Ovary (tissue), 9 donors: Measurements from ENCODE around the gene HPSE2. TPM values are rescaled to one million over a fixed set of nuclear protein-coding genes. Genes with fewer than 3 reads are reported as not detected.

ENCODE experiments used
- microRNA-seq, 3 donors: library from miRNA; unstranded; fragments of <30 nt; microRNA quantifications; one replicate each; pipeline versions ENCODE4 to v1.2.0, GENCODE V29; 2019 to 2020
- polyA plus RNA-seq, 2 donors: library from polyadenylated mRNA; stranded (reverse); fragments of 200-250 nt in 1 of 2; fragments of 350-450 nt in 1 of 2; fragmentation: Illumina TruSeq in 1 of 2; extraction: RNeasy Lipid Tissue Mini Kit (QIAGEN cat#74804) in 1 of 2; gene quantifications; one replicate each; pipeline ENCODE4 v1.2.3, GENCODE V29; 2013 to 2014
- small RNA-seq: library from RNA; depleted of rRNA; stranded (forward); fragments of <200 nt; gene quantifications from one replicate; pipeline ENCODE3, GENCODE V24; 2016
- total RNA-seq, 7 donors: library from RNA; depleted of rRNA in 2 of 7; stranded (reverse); fragments of >200 nt in 2 of 7; fragmentation: NEBNext Ultra II Directional in 3 of 7; extraction: Animal tissue kit (Norgen Biotek cat#: 25700) in 3 of 7; gene quantifications; one replicate each; pipeline versions ENCODE4 v1.1.0 to v1.2.4, GENCODE V29; 2016 to 2023
- donor health status: DM: no; HTN: no; CAD: no; lungs with moderate emphysema.
- donor health status: DM: no; HTN: no; CAD: no.
- donor health status: Bipolar disorder and iron deficiency.
- donor health status: DM: yes; HTN: yes; CAD: no.
- donor health status: DM: no; HTN: no; CAD: no.
- donor health status: DM: yes; HTN: yes; CAD: no.

HPSE2 gene
- total and polyA plus RNA-seq, 9 donors = 0.07 to 1.2 (median 0.12) TPM; not detected in 4

Small RNA genes lying within 50 kb of the gene (microRNA-seq; reads per million reads assigned to microRNA genes)
- gene MIR4685 (0.16 to 1.9 (median 1.1) reads per million in 3 donors), gene MIR6507 (0 reads per million in 3 donors)

Small RNA genes lying within 50 kb of the gene (small RNA-seq; reads per million reads assigned to genes)
- gene MIR4685 (not detected), gene MIR6507 (not detected)

Other genes starting within 250 kb of the HPSE2 start
- gene CNNM1, start 93.5 kb upstream of the HPSE2 start, total RNA-seq = 1 to 10 TPM; 1.0 to 3.9 (median 2.4) TPM
- gene CNNM1, start 93.5 kb upstream of the HPSE2 start, polyA plus RNA-seq = 1 to 10 TPM; 1.2 to 3.2 TPM
- gene GOT1, start 194.8 kb upstream of the HPSE2 start, total RNA-seq = 10 to 100 TPM; 12.5 to 80.4 (median 18.2) TPM
- gene GOT1, start 194.8 kb upstream of the HPSE2 start, polyA plus RNA-seq = 10 to 100 TPM; 15.2 to 47.0 TPM